UCSD-AML1 (cell line): ENCODE results near the gene TBX10.
"Not testable (repeated sequence)": the region's sequence is repeated elsewhere in the genome, so short reads cannot be mapped to it uniquely, and the experiment has no call there.

Experiments
- DNase-seq: peaks from one replicate; lab custom pipeline; 2025; ENCODE audit not compliant: unreplicated experiment; lab: John Stamatoyannopoulos, UW

Gene TBX10

DNA sequence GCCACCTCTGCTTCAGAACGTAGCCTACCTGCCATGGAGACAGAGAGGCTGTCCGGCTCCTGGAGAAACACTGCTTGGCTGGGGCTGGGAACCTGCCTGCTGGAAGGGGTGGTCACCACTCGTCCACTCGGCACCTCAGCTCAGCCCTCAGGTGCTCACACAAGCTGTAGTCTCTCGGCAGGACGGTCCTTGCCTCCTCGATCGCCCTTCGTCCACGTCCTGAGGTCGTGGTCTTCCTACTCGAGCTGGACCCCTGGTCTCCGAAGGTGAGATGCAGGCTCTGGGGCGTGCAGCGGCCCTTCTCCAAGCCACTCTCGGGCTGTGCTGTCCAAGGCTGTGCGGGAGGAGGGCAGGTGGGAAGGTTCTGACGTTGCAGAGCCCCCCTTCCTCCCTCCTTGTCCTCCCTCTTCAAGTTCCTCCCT, at the start of gene TBX10:
TBX10 (minus strand) TSS at position 326 of the 422 bp plus-strand sequence; CDS start at position 35, 291 bp downstream.
- no peak for DNase-seq

DNA sequence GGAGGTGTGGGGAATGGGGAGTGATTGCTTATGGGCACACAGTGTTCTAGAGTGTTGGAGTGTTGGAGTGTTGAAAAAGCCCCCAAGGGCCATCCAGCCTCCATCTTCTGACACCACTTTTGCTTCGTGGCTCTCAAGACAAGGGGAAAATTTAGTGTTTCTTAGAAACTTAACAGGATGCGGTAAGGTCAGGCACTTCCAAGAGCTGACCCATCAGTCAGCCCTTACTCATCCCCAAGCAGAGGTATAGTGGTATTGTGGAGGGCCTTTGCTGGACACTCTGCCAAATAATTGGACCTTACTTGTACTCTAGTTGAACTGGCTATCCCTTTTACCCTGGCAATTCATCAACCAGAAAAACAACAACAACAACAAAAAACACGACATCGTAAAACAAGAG, 49.6 kb upstream of the TBX10 start:
- no peak for DNase-seq

DNA sequence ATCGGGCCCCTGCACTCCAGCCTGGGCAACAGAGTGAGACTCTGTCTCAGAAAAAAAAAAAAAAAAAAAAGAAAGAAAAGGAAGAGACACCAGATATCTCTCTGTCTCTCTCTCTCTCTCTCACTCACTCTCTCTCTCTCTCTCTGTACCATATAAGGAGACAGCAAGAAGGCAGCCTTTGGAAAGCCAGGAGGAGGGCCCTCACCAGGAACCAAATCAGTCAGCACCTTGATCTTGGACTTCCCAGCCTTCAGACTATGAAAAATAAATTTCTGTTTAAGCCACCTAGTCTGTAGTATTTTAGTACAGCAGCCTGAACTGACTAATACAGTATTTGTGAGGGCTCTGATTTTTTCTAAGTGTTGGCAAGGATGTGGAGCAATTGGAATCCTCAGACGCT, 48.4 kb upstream of the TBX10 start:
- no peak for DNase-seq

- not testable (repeated sequence) for DNase-seq
Observed at GRCh38 chr11:67685641-67686332, 46.2 kb upstream of the TBX10 start.

DNA sequence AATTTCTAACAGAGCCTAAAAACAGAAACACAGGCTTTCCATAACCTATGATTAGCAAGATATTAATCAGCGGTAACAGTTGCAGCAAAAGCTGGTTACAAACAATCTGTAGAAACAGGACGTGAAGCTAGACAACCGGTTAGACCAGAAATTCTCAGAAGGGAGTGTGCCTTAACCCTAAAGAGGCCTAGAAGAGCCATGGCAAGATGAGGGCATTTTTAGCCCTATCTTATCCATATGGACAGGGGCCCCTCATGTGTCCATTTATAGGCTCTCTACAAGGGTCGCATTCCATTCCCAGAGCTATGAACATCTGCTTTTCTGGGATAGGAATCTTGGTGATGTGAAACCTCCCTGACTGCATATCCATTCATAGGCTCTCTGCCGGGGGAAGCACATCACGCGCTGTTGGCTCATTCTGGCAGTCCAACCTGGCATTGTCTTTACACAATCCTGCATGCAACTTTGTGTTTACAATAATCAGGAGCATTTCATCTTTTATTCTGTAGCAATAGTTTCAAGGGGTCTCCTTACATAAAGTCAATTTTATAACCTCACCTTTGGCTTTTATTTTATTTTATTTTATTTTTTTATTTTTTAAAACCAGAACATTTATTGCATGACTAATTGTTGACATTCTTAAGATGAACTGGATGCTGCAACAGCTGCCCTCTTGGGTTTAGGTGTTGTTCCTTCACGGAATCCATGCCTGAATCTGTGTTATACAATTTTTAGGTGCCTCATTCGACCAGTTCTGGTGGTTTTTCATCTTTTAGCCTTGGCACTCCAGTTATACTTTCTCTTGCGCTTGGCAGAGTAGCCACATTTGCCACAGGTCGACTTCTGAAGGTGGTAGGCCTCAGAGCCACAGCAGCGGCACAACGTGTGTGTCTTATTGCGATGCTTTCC, 42.8 kb upstream of the TBX10 start:
- DNase-seq: not testable (repeated sequence)

GRCh38 chr11:67680696-67681470, 41.3 kb upstream of the TBX10 start:
- no peak for DNase-seq

- DNase-seq: no peak
Observed at GRCh38 chr11:67675058-67675747, 35.6 kb upstream of the TBX10 start.

GRCh38 chr11:67674442-67674871, 34.9 kb upstream of the TBX10 start, which contains the start of gene ALDH3B2:
TSS of gene ALDH3B2 (minus strand) at chr11:67674623. CDS start at chr11:67666935, 7,688 bp downstream.
- DNase-seq: no peak

GRCh38 chr11:67673902-67674301, 34.3 kb upstream of the TBX10 start:
- DNase-seq: no peak

GRCh38 chr11:67673358-67673757, 33.8 kb upstream of the TBX10 start:
- DNase-seq: no peak

GRCh38 chr11:67671211-67671520, 31.6 kb upstream of the TBX10 start:
- DNase-seq: no peak

- no peak for DNase-seq
Observed at GRCh38 chr11:67670316-67671210, 31.0 kb upstream of the TBX10 start.

- no peak for DNase-seq
Observed at GRCh38 chr11:67668192-67668551, 28.6 kb upstream of the TBX10 start.

- DNase-seq: no peak
Observed at GRCh38 chr11:67667490-67668191, 28.1 kb upstream of the TBX10 start.

- DNase-seq: no peak
Observed at GRCh38 chr11:67666676-67667489, 27.3 kb upstream of the TBX10 start.

- DNase-seq: no peak
Observed at GRCh38 chr11:67666303-67666645, 26.7 kb upstream of the TBX10 start.

DNA sequence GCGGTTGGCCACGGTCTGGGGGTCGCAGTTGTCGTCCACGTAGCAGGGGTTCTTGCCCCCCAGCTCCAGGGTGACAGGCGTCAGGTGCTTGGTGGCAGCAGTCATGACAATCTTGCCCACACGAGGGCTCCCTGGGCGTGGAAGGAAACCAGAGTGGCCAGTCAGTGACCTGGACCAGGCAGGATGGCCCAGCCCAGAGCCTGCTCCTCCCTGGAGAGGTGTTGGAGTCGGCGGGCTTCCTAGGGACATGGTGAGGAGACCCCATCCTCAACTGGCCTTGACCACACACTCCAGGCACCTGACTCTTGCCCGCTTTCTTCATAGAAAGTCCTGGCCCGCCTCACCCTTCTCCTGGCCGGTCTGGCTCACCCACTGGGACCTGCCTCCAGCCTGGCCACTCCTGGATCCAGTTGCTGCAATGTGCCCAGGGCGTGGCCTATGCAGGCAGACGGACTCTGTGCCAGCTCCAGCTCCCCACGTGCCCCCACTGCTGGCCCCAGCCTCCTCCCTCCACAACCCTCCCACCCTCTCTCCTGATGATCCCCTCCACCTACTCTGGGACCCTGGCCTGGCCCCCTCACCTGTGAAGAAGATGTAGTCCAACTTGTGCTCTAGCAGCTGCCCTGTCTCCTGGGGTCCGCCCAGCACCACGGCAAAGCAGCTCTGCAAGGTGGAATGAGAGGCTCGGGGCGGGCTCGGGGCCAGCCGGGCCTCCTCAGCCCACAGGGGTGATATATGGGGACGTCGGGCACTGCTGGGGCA, 26.2 kb upstream of the TBX10 start:
- no peak for DNase-seq
